Activated CD4-positive, alpha-beta T cell treated with anti-CD3 and anti-CD28 coated beads, Interleukin-2, amount 10 ng/mL, durations not matched to agents 24 days and 14 days (primary cell): Measurements from ENCODE around the gene FIGN. TPM values are rescaled to one million over a fixed set of nuclear protein-coding genes. Genes with fewer than 3 reads are reported as not detected.

Source experiments
- DNase-seq: peaks from one replicate; pipeline ENCODE4 v3.0.0; 2022
- H3K27ac Mint-ChIP-seq: one replicate; pipeline ENCODE4 v1.8.0; 2022; ENCODE audit warnings: mild to moderate bottlenecking, mixed read lengths
- H3K27me3 Mint-ChIP-seq: one replicate; pipeline ENCODE4 v1.8.0; 2022; ENCODE audit warnings: mixed read lengths
- H3K36me3 Mint-ChIP-seq: one replicate; pipeline ENCODE4 v1.8.0; 2022; ENCODE audit warnings: low read depth, mild to moderate bottlenecking, mixed read lengths
- H3K4me1 Mint-ChIP-seq: one replicate; pipeline ENCODE4 v1.8.0; 2021; ENCODE audit warnings: mixed read lengths
- H3K4me3 Mint-ChIP-seq: one replicate; pipeline ENCODE4 v1.8.0; 2022; ENCODE audit warnings: mild to moderate bottlenecking, moderate library complexity, mixed read lengths
- H3K9me3 Mint-ChIP-seq: one replicate; pipeline ENCODE4 v1.8.0; 2021; ENCODE audit warnings: mixed read lengths
- intact Hi-C: fragments of 100-400 bp; cut with micrococcal nuclease; formaldehyde crosslinking; loops from one replicate; pipeline ENCODE4 v1.15.1; 2023
- total RNA-seq: library from RNA; stranded (reverse); gene quantifications from 2 replicates; pipeline ENCODE4 v1.2.3, GENCODE V29; 2022

Gene FIGN
- total RNA-seq, 1 donor from 2014 or later: not detected

GRCh38 chr2:163682695-163683094 is 53.1 kb downstream of the FIGN start:
- Mint-ChIP-seq H3K27me3 (no peaks in the 10 kb centered on the region), H3K36me3 (no peaks in the 10 kb centered on the region), H3K4me3 (no peak overlapping the region), H3K9me3 (no peaks in the 10 kb centered on the region), H3K4me1 (no peaks in the 10 kb centered on the region), H3K27ac (no peak overlapping the region)
- intact Hi-C loops: no loop called here
- no peak for DNase-seq

- H3K27ac Mint-ChIP-seq: no peak overlapping the region
- H3K4me1 Mint-ChIP-seq: no peaks in the 10 kb centered on the region
- H3K36me3 Mint-ChIP-seq: no peaks in the 10 kb centered on the region
- H3K9me3 Mint-ChIP-seq: no peaks in the 10 kb centered on the region
- DNase-seq: no peak
- H3K27me3 Mint-ChIP-seq: no peaks in the 10 kb centered on the region
- intact Hi-C loops: no loop called here
- H3K4me3 Mint-ChIP-seq: no peak overlapping the region
Measured at GRCh38 chr2:163681745-163682144, 54.1 kb downstream of the FIGN start.

- DNase-seq: no peak
- intact Hi-C loops: no loop called here
- Mint-ChIP-seq H3K27me3 (no peaks in the 10 kb centered on the region), H3K4me1 (no peaks in the 10 kb centered on the region), H3K36me3 (no peaks in the 10 kb centered on the region), H3K4me3 (no peak overlapping the region), H3K9me3 (no peaks in the 10 kb centered on the region), H3K27ac (no peak overlapping the region)
Measured at GRCh38 chr2:163675388-163675787, 60.4 kb downstream of the FIGN start.

- no peaks in the 10 kb centered on the region for H3K27me3 Mint-ChIP-seq
- no peaks in the 10 kb centered on the region for H3K36me3 Mint-ChIP-seq
- no peaks in the 10 kb centered on the region for H3K9me3 Mint-ChIP-seq
- no peak overlapping the region for H3K4me3 Mint-ChIP-seq
- no peak overlapping the region for H3K27ac Mint-ChIP-seq
- no peak for DNase-seq
- no peaks in the 10 kb centered on the region for H3K4me1 Mint-ChIP-seq
- intact Hi-C loops: no loop called here
Measured at GRCh38 chr2:163673522-163673921, 62.3 kb downstream of the FIGN start.

GRCh38 chr2:163670929-163671328 is 64.9 kb downstream of the FIGN start:
- no peaks in the 10 kb centered on the region for H3K4me1 Mint-ChIP-seq

GRCh38 chr2:163669506-163669905 is 66.3 kb downstream of the FIGN start:
- no peaks in the 10 kb centered on the region for H3K4me1 Mint-ChIP-seq
- no peaks in the 10 kb centered on the region for H3K27me3 Mint-ChIP-seq
- no peaks in the 10 kb centered on the region for H3K9me3 Mint-ChIP-seq
- H3K36me3 Mint-ChIP-seq: no peaks in the 10 kb centered on the region
- no peak overlapping the region for H3K4me3 Mint-ChIP-seq
- intact Hi-C loops: no loop called here
- no peak overlapping the region for H3K27ac Mint-ChIP-seq
- no peak for DNase-seq

More at GRCh38 chr2:163670929-163671328, 64.9 kb downstream of the FIGN start:
- no peaks in the 10 kb centered on the region for H3K27me3 Mint-ChIP-seq
- H3K27ac Mint-ChIP-seq: no peak overlapping the region
- DNase-seq: no peak
- H3K9me3 Mint-ChIP-seq: no peaks in the 10 kb centered on the region
- no peaks in the 10 kb centered on the region for H3K36me3 Mint-ChIP-seq
- no peak overlapping the region for H3K4me3 Mint-ChIP-seq
- intact Hi-C loops: no loop called here

- no peak for DNase-seq
- H3K27ac Mint-ChIP-seq: no peak overlapping the region
- no peaks in the 10 kb centered on the region for H3K4me1 Mint-ChIP-seq
- H3K4me3 Mint-ChIP-seq: no peak overlapping the region
- H3K9me3 Mint-ChIP-seq: no peaks in the 10 kb centered on the region
- H3K27me3 Mint-ChIP-seq: no peaks in the 10 kb centered on the region
- intact Hi-C loops: no loop called here
- no peaks in the 10 kb centered on the region for H3K36me3 Mint-ChIP-seq
Measured at GRCh38 chr2:163667064-163667887, 68.5 kb downstream of the FIGN start.

- intact Hi-C loops: no loop called here
- Mint-ChIP-seq H3K27me3 (no peaks in the 10 kb centered on the region), H3K27ac (no peak overlapping the region), H3K4me1 (no peaks in the 10 kb centered on the region), H3K36me3 (no peaks in the 10 kb centered on the region), H3K4me3 (no peak overlapping the region), H3K9me3 (no peaks in the 10 kb centered on the region)
- DNase-seq: no peak
Measured at GRCh38 chr2:163665817-163666216, 70.0 kb downstream of the FIGN start.

GRCh38 chr2:163665051-163665450 is 70.8 kb downstream of the FIGN start:
- no peaks in the 10 kb centered on the region for H3K4me1 Mint-ChIP-seq
- H3K27ac Mint-ChIP-seq: no peak overlapping the region
- no peak for DNase-seq
- intact Hi-C loops: no loop called here
- H3K36me3 Mint-ChIP-seq: no peaks in the 10 kb centered on the region
- no peak overlapping the region for H3K4me3 Mint-ChIP-seq
- H3K27me3 Mint-ChIP-seq: no peaks in the 10 kb centered on the region
- no peaks in the 10 kb centered on the region for H3K9me3 Mint-ChIP-seq

- no peak overlapping the region for H3K27ac Mint-ChIP-seq
- no peak overlapping the region for H3K4me3 Mint-ChIP-seq
- H3K36me3 Mint-ChIP-seq: no peaks in the 10 kb centered on the region
- intact Hi-C loops: no loop called here
- H3K9me3 Mint-ChIP-seq: no peaks in the 10 kb centered on the region
- DNase-seq: no peak
- no peaks in the 10 kb centered on the region for H3K27me3 Mint-ChIP-seq
- H3K4me1 Mint-ChIP-seq: no peaks in the 10 kb centered on the region
Measured at GRCh38 chr2:163664610-163665009, 71.2 kb downstream of the FIGN start.

GRCh38 chr2:163662141-163662780 is 73.5 kb downstream of the FIGN start:
- no peaks in the 10 kb centered on the region for H3K36me3 Mint-ChIP-seq
- intact Hi-C loops: no loop called here
- H3K27me3 Mint-ChIP-seq: no peaks in the 10 kb centered on the region
- no peak overlapping the region for H3K27ac Mint-ChIP-seq
- H3K9me3 Mint-ChIP-seq: no peaks in the 10 kb centered on the region
- DNase-seq: no peak
- H3K4me1 Mint-ChIP-seq: no peaks in the 10 kb centered on the region
- H3K4me3 Mint-ChIP-seq: no peak overlapping the region

GRCh38 chr2:163659224-163659623 is 76.6 kb downstream of the FIGN start:
- Mint-ChIP-seq H3K27ac (no peak overlapping the region), H3K4me1 (no peaks in the 10 kb centered on the region), H3K36me3 (no peaks in the 10 kb centered on the region), H3K4me3 (no peak overlapping the region), H3K27me3 (no peaks in the 10 kb centered on the region), H3K9me3 (no peaks in the 10 kb centered on the region)
- intact Hi-C loops: no loop called here
- no peak for DNase-seq

GRCh38 chr2:163658556-163658955 is 77.3 kb downstream of the FIGN start:
- Mint-ChIP-seq H3K27me3 (no peaks in the 10 kb centered on the region), H3K27ac (no peak overlapping the region), H3K9me3 (no peaks in the 10 kb centered on the region), H3K36me3 (no peaks in the 10 kb centered on the region), H3K4me3 (no peak overlapping the region), H3K4me1 (no peaks in the 10 kb centered on the region)
- no peak for DNase-seq
- intact Hi-C loops: no loop called here

- no peak for DNase-seq
- Mint-ChIP-seq H3K4me1 (no peaks in the 10 kb centered on the region), H3K36me3 (no peaks in the 10 kb centered on the region), H3K27me3 (no peaks in the 10 kb centered on the region), H3K9me3 (no peaks in the 10 kb centered on the region), H3K27ac (no peak overlapping the region), H3K4me3 (no peak overlapping the region)
- intact Hi-C loops: no loop called here
Measured at GRCh38 chr2:163657281-163657656, 78.5 kb downstream of the FIGN start.
